OCI-LY7 (cell line): ENCODE data around the gene TNFAIP8L1. TPM values are rescaled to one million over a fixed set of nuclear protein-coding genes. Genes with fewer than 3 reads are reported as not detected.

Experiments used
- BruUV-seq: library from RNA; stranded (reverse); fragments of 400-500 nt; replicated peaks from 2 replicates; lab custom pipeline; 2021; lab: Mats Ljungman, UMichigan
- CTCF ChIA-PET: fragments of 300-600 bp; sonication (Branson Sonifier 250); formaldehyde crosslinking; loops from one replicate; lab custom pipeline; 2022; ENCODE audit warnings: antibody characterized with exemption; ENCODE audit not compliant: unreplicated experiment; lab: Charles Lee
- POLR2A ChIA-PET: fragments of 300-600 bp; sonication (Branson Sonifier 250); formaldehyde crosslinking; loops from one replicate; lab custom pipeline; 2022; ENCODE audit warnings: antibody characterized with exemption; lab: Charles Lee
- DNase-seq: peaks from one replicate; pipeline ENCODE4 v3.0.0-alpha.2; 2015; ENCODE audit warnings: low spot score
- H2AFZ ChIP-seq: fragments of 200-600 bp; sonication (generic), shearing (Covaris generic); 2 replicates; pipeline ENCODE4 v1.6.1; 2014; ENCODE audit warnings: mild to moderate bottlenecking, antibody characterized with exemption, low read length, moderate library complexity
- H3K27ac ChIP-seq: fragments of 200-600 bp; sonication (generic); 2 replicates; pipeline ENCODE4 v1.5.1; 2014; ENCODE audit warnings: mixed run types, low read depth, mild to moderate bottlenecking, moderate library complexity, low read length, inconsistent platforms; ENCODE audit not compliant: poor library complexity, severe bottlenecking
- H3K36me3 ChIP-seq: fragments of 200-600 bp; sonication (generic); 2 replicates; pipeline ENCODE4 v1.6.1; 2014; ENCODE audit warnings: mild to moderate bottlenecking, antibody characterized with exemption, low read length, moderate library complexity, mixed read lengths; ENCODE audit not compliant: insufficient read depth
- H3K4me1 ChIP-seq: fragments of 200-600 bp; sonication (generic); 2 replicates; pipeline ENCODE4 v1.5.1; 2014; ENCODE audit warnings: mild to moderate bottlenecking, low read length; ENCODE audit not compliant: insufficient read depth, poor library complexity, severe bottlenecking
- H3K4me2 ChIP-seq: fragments of 200-600 bp; sonication (generic); 2 replicates; pipeline ENCODE4 v1.6.1; 2014; ENCODE audit warnings: mild to moderate bottlenecking, low read length
- H3K4me3 ChIP-seq: fragments of 200-600 bp; sonication (generic); 2 replicates; pipeline ENCODE4 v1.5.1; 2014; ENCODE audit warnings: mild to moderate bottlenecking, low read depth, low read length; ENCODE audit not compliant: poor library complexity, severe bottlenecking
- H3K79me2 ChIP-seq: fragments of 200-600 bp; sonication (generic); 2 replicates; pipeline ENCODE4 v1.6.1; 2016; ENCODE audit warnings: low read depth, mild to moderate bottlenecking, low read length, moderate library complexity, mixed read lengths; ENCODE audit not compliant: insufficient read depth
- H3K9me2 ChIP-seq: fragments of 200-600 bp; sonication (generic); 2 replicates; pipeline ENCODE4 v1.6.1; 2016; ENCODE audit warnings: mild to moderate bottlenecking, low read length, mixed read lengths; ENCODE audit not compliant: insufficient read depth
- H3K9me3 ChIP-seq: fragments of 200-600 bp; sonication (generic); 2 replicates; pipeline ENCODE4 v1.6.1; 2014; ENCODE audit warnings: mild to moderate bottlenecking, mixed run types, low read length, mixed read lengths
- H4K20me1 ChIP-seq: fragments of 200-600 bp; sonication (generic); 2 replicates; pipeline ENCODE4 v1.6.1; 2014; ENCODE audit warnings: mild to moderate bottlenecking, antibody characterized with exemption, low read length, moderate library complexity, mixed read lengths; ENCODE audit not compliant: insufficient read depth
- CTCF ChIP-seq: fragments of 200-600 bp; sonication (generic); conservative IDR thresholded peaks from 2 replicates; pipeline ENCODE4 v1.5.1; 2014; ENCODE audit warnings: mild to moderate bottlenecking, antibody characterized with exemption, low read length, moderate library complexity, mixed read lengths
- EZH2phosphoT487 ChIP-seq: fragments of 200-600 bp; sonication (generic); IDR thresholded peaks from 2 replicates; pipeline ENCODE4 v1.6.1; 2018; ENCODE audit warnings: low read depth, borderline replicate concordance, mild to moderate bottlenecking, mixed run types, antibody characterized with exemption, low read length, moderate library complexity, mixed read lengths
- intact Hi-C: fragments of 100-400 bp; cut with micrococcal nuclease; formaldehyde crosslinking; loops from one replicate; pipeline ENCODE4 v1.10.0; 2022; ENCODE audit not compliant: unreplicated experiment
- total RNA-seq, 2 experiments: library from RNA; depleted of rRNA in 1 of 2; stranded (reverse); fragments of >200 nt in 1 of 2; shearing (Covaris generic) in 1 of 2; gene quantifications; 2 replicates each; pipeline ENCODE4 v1.2.3, GENCODE V29; 2014 to 2022

Gene TNFAIP8L1
- total RNA-seq, 2 experiments from 2014 or later = 9.0 to 22.7 TPM

- CTCF ChIA-PET = no interaction called here
- H3K4me1 ChIP-seq = peaks cover 33% of the 10 kb centered on the region
Observed at GRCh38 chr19:4640247-4641000, 1.1 kb downstream of the TNFAIP8L1 start.

GRCh38 chr19:4641132-4641531, 1.8 kb downstream of the TNFAIP8L1 start:
- no peaks in the 10 kb centered on the region for H4K20me1 ChIP-seq
- H3K27ac ChIP-seq = no peak overlapping the region
- no peaks in the 10 kb centered on the region for H3K9me2 ChIP-seq
- H2AFZ ChIP-seq = no peak overlapping the region
- ChIA-PET POLR2A (interaction anchor here (1.0 kb wide), 1 partner anchor 13 kb away, joined by 3 read pairs; no protein-coding TSS in a partner anchor), CTCF (no interaction called here)
- no TSS peak for BruUV-seq
- no peak for TF ChIP-seq CTCF
- TF ChIP-seq EZH2phosphoT487 = no peak
- no peaks in the 10 kb centered on the region for H3K36me3 ChIP-seq
- H3K79me2 ChIP-seq = peaks cover 17% of the 10 kb centered on the region; the same call in 1 of the 2 replicates
- no peak for DNase-seq
- H3K4me3 ChIP-seq = peak overlapping the region; percentile 94
- peak overlapping the region; percentile 99 for H3K4me2 ChIP-seq
- H3K4me1 ChIP-seq = peaks cover 28% of the 10 kb centered on the region
- H3K9me3 ChIP-seq = no peaks in the 10 kb centered on the region
- intact Hi-C loops = no loop called here

More at GRCh38 chr19:4640247-4641000, 1.1 kb downstream of the TNFAIP8L1 start:
- peaks cover 17% of the 10 kb centered on the region; the same call in 1 of the 2 replicates for H3K79me2 ChIP-seq
- intact Hi-C loops = no loop called here
- no TSS peak for BruUV-seq
- no peaks in the 10 kb centered on the region for H3K9me2 ChIP-seq
- peak overlapping the region; percentile 94 for H3K4me3 ChIP-seq
- no peak overlapping the region for H2AFZ ChIP-seq
- TF ChIP-seq CTCF (no peak), EZH2phosphoT487 (no peak)
- peak overlapping the region; percentile 42 for H3K27ac ChIP-seq
- POLR2A ChIA-PET = interaction anchor here (1.0 kb wide), 1 partner anchor 13 kb away, joined by 3 read pairs; no protein-coding TSS in a partner anchor
- H4K20me1 ChIP-seq = no peaks in the 10 kb centered on the region
- DNase-seq = no peak
- no peaks in the 10 kb centered on the region for H3K9me3 ChIP-seq
- peak overlapping the region; percentile 99 for H3K4me2 ChIP-seq
- no peaks in the 10 kb centered on the region for H3K36me3 ChIP-seq

GRCh38 chr19:4642625-4643024, 3.3 kb downstream of the TNFAIP8L1 start:
- no peak for TF ChIP-seq EZH2phosphoT487
- no peak for TF ChIP-seq CTCF
- no peaks in the 10 kb centered on the region for H3K9me3 ChIP-seq
- no TSS peak for BruUV-seq
- no peak overlapping the region for H3K4me3 ChIP-seq
- no peak overlapping the region for H2AFZ ChIP-seq
- no peaks in the 10 kb centered on the region for H3K9me2 ChIP-seq
- ChIA-PET POLR2A (no interaction called here), CTCF (interaction anchor here (0.6 kb wide), 1 partner anchor 8 kb away, joined by 3 read pairs; no protein-coding TSS in a partner anchor)
- no peaks in the 10 kb centered on the region for H4K20me1 ChIP-seq
- no peak overlapping the region for H3K27ac ChIP-seq
- peaks cover 17% of the 10 kb centered on the region; the same call in 1 of the 2 replicates for H3K79me2 ChIP-seq
- no peaks in the 10 kb centered on the region for H3K36me3 ChIP-seq
- intact Hi-C loops = no loop called here
- DNase-seq = no peak
- peaks cover 24% of the 10 kb centered on the region for H3K4me1 ChIP-seq
- H3K4me2 ChIP-seq = no peak overlapping the region
